ENCODE measurements around the gene UBR3.
A peak's percentile ranks its signal among the peaks of the same experiment; 100 is the strongest.

The UBR3 gene

GRCh38 chr2:169824373-169825333 is 2.6 kb upstream of the UBR3 start, which contains the start of gene METTL5:
TSS of gene METTL5 (minus strand) at chr2:169824905. CDS start at chr2:169824597, 308 bp downstream.
- no peaks in the 10 kb centered on the region for H3K27me3 ChIP-seq (replicated peaks; ENCODE audit: control insufficient read depth, insufficient read depth, low read length)
- peak; percentile 89 for TF ChIP-seq CTCF (IDR thresholded peaks at IDR 0.05; ENCODE audit: insufficient read depth, low read length, poor library complexity, severe bottlenecking)
- no peaks in the 10 kb centered on the region; the same call in 1 of the 2 replicates for H3K36me3 ChIP-seq (ENCODE audit: control insufficient read depth, insufficient read depth, low read length)
- DNase-seq (ENCODE audit: extremely low read depth, insufficient read length): peak; percentile 90
- H3K4me3 ChIP-seq (replicated peaks; ENCODE audit: low read depth, low read length): peak within 1 kb of the TSS; percentile 68

- no peak for TF ChIP-seq CTCF (IDR thresholded peaks at IDR 0.05; ENCODE audit: insufficient read depth, low read length, poor library complexity, severe bottlenecking)
- peak; percentile 25 for DNase-seq (ENCODE audit: extremely low read depth, insufficient read length)
- no peaks in the 10 kb centered on the region for H3K27me3 ChIP-seq (replicated peaks; ENCODE audit: control insufficient read depth, insufficient read depth, low read length)
- H3K36me3 ChIP-seq (ENCODE audit: control insufficient read depth, insufficient read depth, low read length): no peaks in the 10 kb centered on the region
- peak overlapping the region; percentile 91 for H3K4me3 ChIP-seq (replicated peaks; ENCODE audit: low read depth, low read length)
Measured at GRCh38 chr2:169828141-169828811, 1.0 kb downstream of the UBR3 start.

- no peak for TF ChIP-seq CTCF (IDR thresholded peaks at IDR 0.05; ENCODE audit: insufficient read depth, low read length, poor library complexity, severe bottlenecking)
- H3K36me3 ChIP-seq (ENCODE audit: control insufficient read depth, insufficient read depth, low read length): no peaks in the 10 kb centered on the region
- H3K27me3 ChIP-seq (replicated peaks; ENCODE audit: control insufficient read depth, insufficient read depth, low read length): no peaks in the 10 kb centered on the region
- no peak for DNase-seq (ENCODE audit: extremely low read depth, insufficient read length)
- H3K4me3 ChIP-seq (replicated peaks; ENCODE audit: low read depth, low read length): no peak overlapping the region
Measured at GRCh38 chr2:169834401-169834800, 7.1 kb downstream of the UBR3 start.

GRCh38 chr2:169838743-169839489 is 11.7 kb downstream of the UBR3 start:
- Histone ChIP-seq H3K36me3 (ENCODE audit: control insufficient read depth, insufficient read depth, low read length) (no peaks in the 10 kb centered on the region), H3K27me3 (replicated peaks; ENCODE audit: control insufficient read depth, insufficient read depth, low read length) (no peaks in the 10 kb centered on the region), H3K4me3 (replicated peaks; ENCODE audit: low read depth, low read length) (no peak overlapping the region)
- no peak for TF ChIP-seq CTCF (IDR thresholded peaks at IDR 0.05; ENCODE audit: insufficient read depth, low read length, poor library complexity, severe bottlenecking)
- no peak for DNase-seq (ENCODE audit: extremely low read depth, insufficient read length)

- no peaks in the 10 kb centered on the region for H3K27me3 ChIP-seq (replicated peaks; ENCODE audit: control insufficient read depth, insufficient read depth, low read length)
- no peaks in the 10 kb centered on the region for H3K36me3 ChIP-seq (ENCODE audit: control insufficient read depth, insufficient read depth, low read length)
- DNase-seq (ENCODE audit: extremely low read depth, insufficient read length): no peak
- no peak for TF ChIP-seq CTCF (IDR thresholded peaks at IDR 0.05; ENCODE audit: insufficient read depth, low read length, poor library complexity, severe bottlenecking)
- H3K4me3 ChIP-seq (replicated peaks; ENCODE audit: low read depth, low read length): no peak overlapping the region
Measured at GRCh38 chr2:169839954-169840746, 12.9 kb downstream of the UBR3 start.

Measured in GM06990 (cell line).